NT2/D1 (cell line): ENCODE measurements around the gene SETX.

Experiments
- DNase-seq: peaks from one replicate; pipeline ENCODE4 v3.0.0-alpha.2; 2011; ENCODE audit warnings: low read depth, low spot score
- H3K27me3 ChIP-seq: 2 replicates; pipeline ENCODE4 v1.6.0; 2011; ENCODE audit warnings: mild to moderate bottlenecking; ENCODE audit not compliant: insufficient read length, insufficient read depth
- H3K36me3 ChIP-seq: 2 replicates; pipeline ENCODE4 v1.6.1; 2011; ENCODE audit warnings: mild to moderate bottlenecking, low read length, mixed read lengths; ENCODE audit not compliant: insufficient read depth, insufficient read length
- H3K4me1 ChIP-seq: 2 replicates; pipeline ENCODE4 v1.5.1; 2011; ENCODE audit not compliant: insufficient read depth, insufficient read length
- H3K4me3 ChIP-seq: 2 replicates; pipeline ENCODE4 v1.5.1; 2011; ENCODE audit warnings: low read depth; ENCODE audit not compliant: insufficient read length
- H3K9ac ChIP-seq: 2 replicates; pipeline ENCODE4 v1.6.0; 2011; ENCODE audit warnings: low read depth; ENCODE audit not compliant: insufficient read length
- H3K9me3 ChIP-seq: 2 replicates; pipeline ENCODE4 v1.5.1; 2011; ENCODE audit warnings: mild to moderate bottlenecking, low read length; ENCODE audit not compliant: insufficient read depth
- SUZ12 ChIP-seq: IDR thresholded peaks from 2 replicates; pipeline ENCODE4 v1.6.1; 2011; ENCODE audit not compliant: insufficient read length, insufficient read depth; ENCODE audit errors: extremely low read depth
- YY1 ChIP-seq: IDR thresholded peaks from 2 replicates; pipeline ENCODE4 v1.6.1; 2011; ENCODE audit not compliant: insufficient read length, insufficient read depth
- ZNF274 ChIP-seq: IDR thresholded peaks from 2 replicates; pipeline ENCODE4 v1.6.1; 2011; ENCODE audit warnings: mild to moderate bottlenecking, low read depth, low read length

The SETX gene

GRCh38 chr9:132367613-132368313 lies 13.0 kb upstream of the SETX start:
- Histone ChIP-seq H3K9ac (no peak overlapping the region), H3K4me3 (no peak overlapping the region)

GRCh38 chr9:132366481-132366880 lies 11.7 kb upstream of the SETX start:
- no peaks in the 10 kb centered on the region for H3K27me3 ChIP-seq
- no peak overlapping the region for H3K4me3 ChIP-seq
- no peaks in the 10 kb centered on the region for H3K9me3 ChIP-seq
- DNase-seq, result no peak
- TF ChIP-seq ZNF274 (no peak), YY1 (no peak), SUZ12 (no peak)
- H3K36me3 ChIP-seq, result no peaks in the 10 kb centered on the region
- H3K9ac ChIP-seq, result no peak overlapping the region
- H3K4me1 ChIP-seq, result no peaks in the 10 kb centered on the region

More at GRCh38 chr9:132367613-132368313, 13.0 kb upstream of the SETX start:
- DNase-seq, result no peak
- no peaks in the 10 kb centered on the region for H3K9me3 ChIP-seq
- H3K4me1 ChIP-seq, result no peaks in the 10 kb centered on the region
- H3K36me3 ChIP-seq, result no peaks in the 10 kb centered on the region
- H3K27me3 ChIP-seq, result no peaks in the 10 kb centered on the region
- TF ChIP-seq YY1, result no peak
- TF ChIP-seq ZNF274, result no peak
- no peak for TF ChIP-seq SUZ12

GRCh38 chr9:132365986-132366385 lies 11.2 kb upstream of the SETX start:
- no peak overlapping the region for H3K9ac ChIP-seq
- no peak for DNase-seq
- TF ChIP-seq YY1 (no peak), SUZ12 (no peak), ZNF274 (no peak)

GRCh38 chr9:132364068-132364467 lies 9.3 kb upstream of the SETX start:
- Histone ChIP-seq H3K36me3 (no peaks in the 10 kb centered on the region), H3K4me1 (no peaks in the 10 kb centered on the region), H3K9me3 (no peaks in the 10 kb centered on the region), H3K9ac (no peak overlapping the region), H3K27me3 (no peaks in the 10 kb centered on the region), H3K4me3 (no peak overlapping the region)
- DNase-seq, result no peak
- TF ChIP-seq SUZ12 (no peak), YY1 (no peak), ZNF274 (no peak)

More at GRCh38 chr9:132365986-132366385, 11.2 kb upstream of the SETX start:
- H3K27me3 ChIP-seq, result no peaks in the 10 kb centered on the region
- H3K36me3 ChIP-seq, result no peaks in the 10 kb centered on the region
- no peaks in the 10 kb centered on the region for H3K9me3 ChIP-seq
- H3K4me1 ChIP-seq, result no peaks in the 10 kb centered on the region
- H3K4me3 ChIP-seq, result no peak overlapping the region

- DNase-seq, result no peak
- TF ChIP-seq YY1 (no peak), ZNF274 (no peak), SUZ12 (no peak)
Observed at GRCh38 chr9:132357764-132358163, 3.0 kb upstream of the SETX start.

GRCh38 chr9:132356324-132356924 lies 1.6 kb upstream of the SETX start:
- no peak for TF ChIP-seq ZNF274
- TF ChIP-seq SUZ12, result no peak
- no peak for TF ChIP-seq YY1
- H3K9ac ChIP-seq, result no peak overlapping the region
- no peak overlapping the region for H3K4me3 ChIP-seq
- no peak for DNase-seq
- H3K4me1 ChIP-seq, result peaks cover 2% of the 10 kb centered on the region
- H3K9me3 ChIP-seq, result no peaks in the 10 kb centered on the region
- H3K36me3 ChIP-seq, result peaks cover 27% of the 10 kb centered on the region
- H3K27me3 ChIP-seq, result no peaks in the 10 kb centered on the region

More at GRCh38 chr9:132357764-132358163, 3.0 kb upstream of the SETX start:
- Histone ChIP-seq H3K9me3 (no peaks in the 10 kb centered on the region), H3K27me3 (no peaks in the 10 kb centered on the region), H3K9ac (no peak overlapping the region), H3K4me3 (no peak overlapping the region), H3K4me1 (peaks cover 2% of the 10 kb centered on the region), H3K36me3 (peaks cover 13% of the 10 kb centered on the region)

- DNase-seq, result no peak
- TF ChIP-seq SUZ12 (no peak), ZNF274 (no peak), YY1 (no peak)
- H3K27me3 ChIP-seq, result no peaks in the 10 kb centered on the region
- H3K4me3 ChIP-seq, result no peak overlapping the region
- no peak overlapping the region for H3K9ac ChIP-seq
- H3K9me3 ChIP-seq, result no peaks in the 10 kb centered on the region
- peaks cover 2% of the 10 kb centered on the region for H3K4me1 ChIP-seq
- peaks cover 71% of the 10 kb centered on the region for H3K36me3 ChIP-seq
Observed at GRCh38 chr9:132351404-132352045, 3.3 kb downstream of the SETX start.
